H1 (cell line): ENCODE measurements around the gene ADPRH. TPM values are rescaled to one million over a fixed set of nuclear protein-coding genes. Genes with fewer than 3 reads are reported as not detected.

Source experiments
- CTCF ChIA-PET: fragments of 300-600 bp; sonication (Branson Sonifier 250); formaldehyde crosslinking; loops from one replicate; lab custom pipeline; 2021; ENCODE audit not compliant: partially characterized antibody; lab: Charles Lee
- POLR2A ChIA-PET: fragments of 300-600 bp; sonication (Branson Sonifier 250); formaldehyde crosslinking; loops from one replicate; lab custom pipeline; 2021; ENCODE audit warnings: inconsistent platforms; ENCODE audit not compliant: partially characterized antibody; lab: Charles Lee
- DNase-seq, 2 experiments: peaks; one replicate each; pipeline versions ENCODE4 v3.0.0 to v3.0.0-alpha.2; 2010 to 2022; ENCODE audit warnings: low spot score in 2 of 2, low read depth in 1 of 2, mixed read lengths in 1 of 2
- FAIRE-seq: peaks from 2 replicates; lab custom pipeline; 2011; peaks lifted over from hg19 to GRCh38; lab: Jason Lieb, UNC
- H2AFZ ChIP-seq: 2 replicates; pipeline ENCODE4 v1.8.1; 2012; ENCODE audit warnings: low read length, inconsistent platforms
- H2AK5ac ChIP-seq: 2 replicates; pipeline ENCODE4 v1.6.1; 2013; ENCODE audit warnings: low read depth, low read length
- H2BK120ac ChIP-seq: replicated peaks from 2 replicates; pipeline ENCODE3; 2013; ENCODE audit warnings: low read depth, low read length, inconsistent platforms
- H2BK12ac ChIP-seq: 2 replicates; pipeline ENCODE4 v1.6.1; 2013; ENCODE audit warnings: low read depth, low read length
- H2BK15ac ChIP-seq: 2 replicates; pipeline ENCODE4 v1.6.1; 2013; ENCODE audit warnings: low read length
- H2BK20ac ChIP-seq: 2 replicates; pipeline ENCODE4 v1.6.1; 2013; ENCODE audit warnings: low read length
- H2BK5ac ChIP-seq: 2 replicates; pipeline ENCODE4 v1.6.1; 2013; ENCODE audit warnings: low read depth, low read length
- H3K14ac ChIP-seq: 2 replicates; pipeline ENCODE4 v1.6.1; 2013; ENCODE audit warnings: inconsistent platforms; ENCODE audit not compliant: insufficient read length
- H3K18ac ChIP-seq: 2 replicates; pipeline ENCODE4 v1.6.1; 2013; ENCODE audit warnings: low read length; ENCODE audit errors: extremely low read depth
- H3K23ac ChIP-seq: 2 replicates; pipeline ENCODE4 v1.6.1; 2013; ENCODE audit warnings: inconsistent platforms; ENCODE audit not compliant: insufficient read length
- H3K23me2 ChIP-seq: 2 replicates; pipeline ENCODE4 v1.6.1; 2013; ENCODE audit warnings: low read depth, low read length
- H3K27ac ChIP-seq: 2 replicates; pipeline ENCODE4 v1.6.1; 2011; ENCODE audit warnings: low read depth, low read length, inconsistent platforms
- H3K27me3 ChIP-seq, 4 experiments: replicated peaks in 1 of 4; 1 replicate in 1 of 4; 2 replicates in 3 of 4; pipeline versions ENCODE4 v1.6.1 to v1.8.1; 2011 to 2013; ENCODE audit warnings: low read length in 3 of 4, mild to moderate bottlenecking in 3 of 4, inconsistent platforms in 2 of 4, mixed read lengths in 2 of 4, moderate library complexity in 1 of 4; ENCODE audit not compliant: control insufficient read depth in 3 of 4, insufficient read depth in 3 of 4; ENCODE audit errors: extremely low read depth in 1 of 4
- H3K36me3 ChIP-seq, 4 experiments: 2 replicates each; pipeline versions ENCODE4 v1.6.1 to v1.8.1; 2011 to 2013; ENCODE audit warnings: mild to moderate bottlenecking in 4 of 4, low read length in 3 of 4, moderate library complexity in 2 of 4, control low read depth in 1 of 4, inconsistent platforms in 1 of 4; ENCODE audit not compliant: insufficient read depth in 4 of 4, control insufficient read depth in 2 of 4
- H3K4ac ChIP-seq: replicated peaks from 2 replicates; pipeline ENCODE3; 2013; ENCODE audit warnings: low read length, low read depth, mixed read lengths, inconsistent platforms; ENCODE audit not compliant: insufficient read length
- H3K4me1 ChIP-seq, 4 experiments: replicated peaks in 1 of 4; 1 replicate in 1 of 4; 2 replicates in 3 of 4; pipeline versions ENCODE4 v1.6.1 to v1.8.1; 2011 to 2013; ENCODE audit warnings: low read length in 3 of 4, inconsistent platforms in 2 of 4, mixed read lengths in 1 of 4; ENCODE audit not compliant: insufficient read depth in 4 of 4, control insufficient read depth in 3 of 4
- H3K4me2 ChIP-seq, 2 experiments: 2 replicates each; pipeline versions ENCODE4 v1.6.1 to v1.8.1; 2011 to 2013; ENCODE audit warnings: low read depth in 2 of 2, low read length in 2 of 2, control low read depth in 1 of 2, inconsistent platforms in 1 of 2, mild to moderate bottlenecking in 1 of 2; ENCODE audit not compliant: insufficient read depth in 1 of 2
- H3K4me3 ChIP-seq, 4 experiments: fragments of 200-600, 300-600 bp in 1 of 4; sonication (generic), shearing (Covaris generic), sonication (Bioruptor Twin) in 1 of 4; 2 replicates each; pipeline versions ENCODE4 v1.5.1 to v1.8.1; 2011 to 2016; ENCODE audit warnings: low read length in 4 of 4, low read depth in 3 of 4, control low read depth in 2 of 4, inconsistent platforms in 2 of 4, mild to moderate bottlenecking in 2 of 4, mixed read lengths in 1 of 4, moderate library complexity in 1 of 4; ENCODE audit not compliant: insufficient read depth in 2 of 4; ENCODE audit errors: extremely low read depth in 1 of 4
- H3K56ac ChIP-seq: replicated peaks from 2 replicates; pipeline ENCODE3; 2013; ENCODE audit warnings: low read depth, mild to moderate bottlenecking, mixed read lengths, low read length, inconsistent platforms; ENCODE audit not compliant: insufficient read length
- H3K79me1 ChIP-seq: 2 replicates; pipeline ENCODE4 v1.6.1; 2013; ENCODE audit warnings: low read depth, low read length, control low read depth
- H3K79me2 ChIP-seq, 2 experiments: 2 replicates each; pipeline versions ENCODE4 v1.6.1 to v1.8.1; 2012 to 2013; ENCODE audit warnings: low read length in 2 of 2, mild to moderate bottlenecking in 2 of 2, inconsistent platforms in 1 of 2; ENCODE audit not compliant: insufficient read depth in 2 of 2, control insufficient read depth in 1 of 2
- H3K9ac ChIP-seq, 4 experiments: replicated peaks in 1 of 4; 1 replicate in 1 of 4; 2 replicates in 3 of 4; pipeline versions ENCODE4 v1.6.1 to v1.8.1; 2011 to 2013; ENCODE audit warnings: low read depth in 3 of 4, low read length in 3 of 4, control low read depth in 2 of 4, mild to moderate bottlenecking in 2 of 4, moderate library complexity in 2 of 4, inconsistent platforms in 1 of 4; ENCODE audit errors: extremely low read depth in 1 of 4
- H3K9me3 ChIP-seq, 2 experiments: 2 replicates each; pipeline versions ENCODE4 v1.6.1 to v1.8.1; 2012 to 2013; ENCODE audit warnings: mild to moderate bottlenecking in 2 of 2, moderate library complexity in 2 of 2, control low read depth in 1 of 2, inconsistent platforms in 1 of 2, low read depth in 1 of 2, low read length in 1 of 2, mixed read lengths in 1 of 2; ENCODE audit not compliant: insufficient read depth in 2 of 2
- H4K20me1 ChIP-seq, 2 experiments: replicated peaks in 1 of 2; 2 replicates each; pipeline versions ENCODE3 to v1.8.1; 2011 to 2013; ENCODE audit warnings: inconsistent platforms in 2 of 2, low read length in 2 of 2, mild to moderate bottlenecking in 1 of 2; ENCODE audit not compliant: insufficient read depth in 2 of 2, control insufficient read depth in 1 of 2
- H4K5ac ChIP-seq: 2 replicates; pipeline ENCODE4 v1.6.1; 2013; ENCODE audit warnings: low read length, low read depth, mixed read lengths, inconsistent platforms; ENCODE audit not compliant: insufficient read length
- H4K8ac ChIP-seq: 2 replicates; pipeline ENCODE4 v1.8.0; 2013; ENCODE audit warnings: mild to moderate bottlenecking, moderate library complexity, low read length, inconsistent platforms; ENCODE audit not compliant: insufficient read depth; ENCODE audit errors: extremely low read depth
- H4K91ac ChIP-seq: replicated peaks from 2 replicates; pipeline ENCODE3; 2013; ENCODE audit warnings: low read length, mixed read lengths, inconsistent platforms; ENCODE audit not compliant: insufficient read length
- BACH1 ChIP-seq: IDR thresholded peaks from 2 replicates; pipeline ENCODE4 v1.6.1; 2012; ENCODE audit warnings: low read length, improper control_type of control experiment
- CBX5 ChIP-seq: fragments of 300-800, 300-1000 bp; sonication (generic); IDR thresholded peaks from 2 replicates; pipeline ENCODE4 v1.7.1; 2016; ENCODE audit warnings: antibody characterized with exemption, low read length, low read depth
- CHD1 ChIP-seq: IDR thresholded peaks from 2 replicates; pipeline ENCODE4 v1.6.1; 2012; ENCODE audit warnings: low read depth, low read length, improper control_type of control experiment
- EP300 ChIP-seq, 2 experiments: IDR thresholded peaks; 1 replicate in 1 of 2; 2 replicates in 1 of 2; pipeline ENCODE4 v1.6.1; 2011 to 2012; ENCODE audit warnings: low read depth in 2 of 2, low read length in 2 of 2, mild to moderate bottlenecking in 2 of 2, borderline replicate concordance in 1 of 2, inconsistent platforms in 1 of 2, moderate library complexity in 1 of 2
- FOSL1 ChIP-seq: IDR thresholded peaks from 2 replicates; pipeline ENCODE4 v1.6.1; 2011; ENCODE audit warnings: mild to moderate bottlenecking, low read depth, low read length, moderate library complexity; ENCODE audit not compliant: insufficient read depth
- JUN ChIP-seq: IDR thresholded peaks from 2 replicates; pipeline ENCODE4 v1.6.1; 2011; ENCODE audit warnings: low read depth, mild to moderate bottlenecking, improper control_type of control experiment, low read length
- MAFK ChIP-seq: IDR thresholded peaks from 2 replicates; pipeline ENCODE4 v1.6.1; 2012; ENCODE audit warnings: low read depth, mild to moderate bottlenecking, improper control_type of control experiment, low read length
- POLR2AphosphoS5 ChIP-seq: IDR thresholded peaks from 2 replicates; pipeline ENCODE4 v1.6.1; 2011; ENCODE audit warnings: low read depth, low read length
- RXRA ChIP-seq: IDR thresholded peaks from 2 replicates; pipeline ENCODE4 v1.6.1; 2011; ENCODE audit warnings: low read depth, mild to moderate bottlenecking, low read length, moderate library complexity; ENCODE audit not compliant: insufficient read depth
- SAP30 ChIP-seq: fragments of 300-600 bp; sonication (generic); IDR thresholded peaks from 2 replicates; pipeline ENCODE4 v1.7.1; 2012; ENCODE audit warnings: low read length, moderate library complexity, mild to moderate bottlenecking, inconsistent platforms; ENCODE audit not compliant: insufficient read depth, insufficient replicate concordance
- TAF7 ChIP-seq: optimal IDR thresholded peaks from 2 replicates; pipeline ENCODE3; 2011; ENCODE audit warnings: low read depth, mild to moderate bottlenecking, inconsistent platforms, low read length, moderate library complexity, borderline replicate concordance
- WGBS, 2 experiments: shearing (Covaris generic) in 1 of 2; methylation state at CpG; one replicate each; pipeline versions ENCODE4 v1.1.6 to v1.1.7; 2013 to 2015; ENCODE audit warnings: low lambda C conversion rate in 2 of 2, mixed read lengths in 2 of 2, inconsistent platforms in 1 of 2, low coverage in 1 of 2, missing lambda C conversion rate in 1 of 2; ENCODE audit not compliant: insufficient replicate concordance in 2 of 2, insufficient coverage in 1 of 2, insufficient read length in 1 of 2; ENCODE audit errors: extremely low coverage in 1 of 2, missing lambda C conversion rate in 1 of 2; 5-methylcytosine and 5-hydroxymethylcytosine counted together
- polyA plus RNA-seq, 7 experiments: library from polyadenylated mRNA; depleted of rRNA in 3 of 7; stranded (reverse) in 5 of 7; unstranded in 2 of 7; fragments of >200 nt in 5 of 7; fragments of 200-250 nt in 2 of 7; gene quantifications; 1 replicate in 5 of 7; 2 replicates in 1 of 7; 4 replicates in 1 of 7; pipeline versions ENCODE4 v1.2.1 to v1.2.3, GENCODE V29; 2011 to 2013; ENCODE audit warnings: missing spikeins in 2 of 7, mixed read lengths in 2 of 7
- total RNA-seq: library from RNA; stranded (reverse); fragmentation: NEBNext Ultra II Directional; extraction: Animal tissue kit (Norgen Biotek cat#: 25700); gene quantifications from 2 replicates; pipeline ENCODE4 v1.2.1, GENCODE V29; 2021

Gene ADPRH
- total and polyA plus RNA-seq, 2 of the 8 experiments (the other 6 are each of a cell fraction or from before 2014, with no cell fraction given) = 2.6 to 4.2 TPM

DNA sequence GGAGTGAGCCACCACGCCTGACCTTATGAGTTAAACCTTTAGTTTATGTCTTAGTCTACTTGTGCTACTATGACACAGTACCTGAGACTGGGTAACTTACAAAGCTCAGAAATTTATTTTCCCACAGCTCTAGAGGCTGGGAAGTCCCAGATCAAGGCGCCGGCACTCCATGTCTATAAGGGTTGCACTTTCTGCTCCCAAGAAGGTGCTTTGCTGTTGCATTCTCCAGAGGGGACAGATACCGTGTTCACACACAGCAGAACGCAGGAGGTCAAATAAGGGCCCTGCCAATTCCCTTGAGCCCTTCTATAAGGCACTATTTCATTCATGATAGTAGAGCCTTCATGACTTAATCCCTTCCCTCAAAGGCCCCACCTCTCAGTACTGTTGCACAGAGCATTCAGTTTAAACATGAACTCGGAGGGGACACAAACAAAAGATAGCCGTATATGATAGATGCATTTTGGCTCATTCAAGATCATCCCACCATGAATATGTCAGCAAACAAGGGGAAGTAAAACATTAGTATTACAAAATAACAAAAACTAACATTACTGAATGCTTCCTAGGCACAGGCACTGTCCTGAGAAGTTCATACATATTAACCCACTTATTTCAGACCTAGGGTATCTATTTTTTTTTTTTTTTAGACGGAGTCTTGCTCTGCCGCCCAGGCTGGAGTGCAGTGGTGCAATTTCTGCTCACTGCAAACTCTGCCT is 44.9 kb downstream of the ADPRH start:
- H2BK20ac ChIP-seq = no peak overlapping the region

More for the DNA sequence above, 44.9 kb downstream of the ADPRH start:
- Histone ChIP-seq H4K8ac (no peak overlapping the region), H4K5ac (no peak overlapping the region), H2AFZ (no peak overlapping the region), H3K14ac (no peak overlapping the region), H3K27me3 (no peaks in the 10 kb centered on the region; a peak in 1 of 7 replicates), H4K91ac (no peak overlapping the region), H2BK12ac (no peak overlapping the region), H3K4me2 (no peak overlapping the region), H3K4me1 (peaks cover 0 to 6% (median 1%) of the 10 kb centered on the region in 4 experiments; a peak in 2 of 7 replicates), H2AK5ac (no peak overlapping the region), H3K4me3 (no peak overlapping the region), H3K9me3 (no peaks in the 10 kb centered on the region), H2BK120ac (no peak overlapping the region), H3K9ac (no peak overlapping the region), H3K36me3 (no peaks in the 10 kb centered on the region), H3K56ac (no peak overlapping the region), H4K20me1 (no peaks in the 10 kb centered on the region), H3K23me2 (no peaks in the 10 kb centered on the region), H3K18ac (no peak overlapping the region), H3K4ac (no peak overlapping the region), H3K79me2 (no peaks in the 10 kb centered on the region), H2BK5ac (no peak overlapping the region), H3K23ac (no peak overlapping the region), H2BK15ac (no peak overlapping the region), H3K79me1 (no peaks in the 10 kb centered on the region), H3K27ac (no peak overlapping the region)
- 85% methylated on average over 9 of the region's 9 CpGs; no CpG with 5 or more reads in 1 of the 2 experiments for WGBS, 2 experiments
- TF ChIP-seq EP300 (IDR thresholded peaks at IDR 0.05; ENCODE audit: borderline replicate concordance in 1 of 2, low read depth in 2 of 2, low read length in 2 of 2) (no peak), CHD1 (no peak), JUN (no peak), POLR2AphosphoS5 (no peak), MAFK (no peak), CBX5 (no peak), RXRA (no peak), SAP30 (no peak), TAF7 (no peak), BACH1 (no peak), FOSL1 (no peak)
- FAIRE-seq (no peak), DNase-seq (no peak)
- ChIA-PET POLR2A (no interaction called here), CTCF (interaction anchor here (1.3 to 2.4 kb wide), 2 partner anchors 24 to 57 kb away, joined by 3 to 5 read pairs; no protein-coding TSS in a partner anchor)
